Epithelial cell of proximal tubule (primary cell): ENCODE measurements around the gene XRCC4. TPM values are rescaled to one million over a fixed set of nuclear protein-coding genes. Genes with fewer than 3 reads are reported as not detected.

ENCODE experiments used
- DNase-seq: peaks from one replicate; pipeline ENCODE4 v3.0.0-alpha.2; 2011; ENCODE audit warnings: low read depth
- H3K4me3 ChIP-seq: 2 replicates; pipeline ENCODE4 v1.5.1; 2011; ENCODE audit warnings: low read depth, mild to moderate bottlenecking, low read length
- total RNA-seq: library from RNA; depleted of rRNA; stranded (reverse); fragments of >200 nt; gene quantifications from 2 replicates; pipeline ENCODE4 v1.2.3, GENCODE V29; 2015
- TF ChIP-seq, protein P1 (sequence below): conservative IDR thresholded peaks from 2 replicates; pipeline ENCODE4 v1.5.1; 2012; ENCODE audit warnings: low read depth, mild to moderate bottlenecking, low read length

XRCC4 gene
- total RNA-seq, 1 donor from 2014 or later: 16.4 TPM

GRCh38 chr5:83126501-83126900 is 49.2 kb downstream of the XRCC4 start:
- no peak overlapping the region for H3K4me3 ChIP-seq
- no peak for DNase-seq
- TF ChIP-seq, protein P1, sequence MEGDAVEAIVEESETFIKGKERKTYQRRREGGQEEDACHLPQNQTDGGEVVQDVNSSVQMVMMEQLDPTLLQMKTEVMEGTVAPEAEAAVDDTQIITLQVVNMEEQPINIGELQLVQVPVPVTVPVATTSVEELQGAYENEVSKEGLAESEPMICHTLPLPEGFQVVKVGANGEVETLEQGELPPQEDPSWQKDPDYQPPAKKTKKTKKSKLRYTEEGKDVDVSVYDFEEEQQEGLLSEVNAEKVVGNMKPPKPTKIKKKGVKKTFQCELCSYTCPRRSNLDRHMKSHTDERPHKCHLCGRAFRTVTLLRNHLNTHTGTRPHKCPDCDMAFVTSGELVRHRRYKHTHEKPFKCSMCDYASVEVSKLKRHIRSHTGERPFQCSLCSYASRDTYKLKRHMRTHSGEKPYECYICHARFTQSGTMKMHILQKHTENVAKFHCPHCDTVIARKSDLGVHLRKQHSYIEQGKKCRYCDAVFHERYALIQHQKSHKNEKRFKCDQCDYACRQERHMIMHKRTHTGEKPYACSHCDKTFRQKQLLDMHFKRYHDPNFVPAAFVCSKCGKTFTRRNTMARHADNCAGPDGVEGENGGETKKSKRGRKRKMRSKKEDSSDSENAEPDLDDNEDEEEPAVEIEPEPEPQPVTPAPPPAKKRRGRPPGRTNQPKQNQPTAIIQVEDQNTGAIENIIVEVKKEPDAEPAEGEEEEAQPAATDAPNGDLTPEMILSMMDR: no peak

DNA sequence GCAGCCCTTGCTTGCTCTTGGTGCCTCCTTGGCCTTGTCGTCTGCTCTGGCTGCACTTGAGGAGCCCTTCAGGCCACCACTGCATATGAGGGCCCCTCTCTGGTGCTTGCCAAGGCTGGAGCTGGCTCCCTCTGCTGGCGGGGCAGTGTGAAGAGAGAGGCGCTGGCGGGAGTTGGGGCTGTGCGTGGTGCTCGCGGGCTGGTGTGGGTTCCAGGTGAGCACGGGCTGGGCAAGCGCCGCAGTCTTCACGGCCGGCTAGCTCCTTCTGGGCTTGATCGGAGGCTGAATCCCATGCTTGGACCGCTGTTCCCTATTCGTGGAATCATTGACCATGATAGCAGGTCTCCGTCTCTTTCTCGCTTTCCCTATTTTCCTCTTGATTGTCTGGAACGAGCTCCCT is 56.5 kb downstream of the XRCC4 start:
- H3K4me3 ChIP-seq: no peak overlapping the region
- no peak for DNase-seq
- TF ChIP-seq, protein P1: no peak

- DNase-seq: no peak
- no peak overlapping the region for H3K4me3 ChIP-seq
- TF ChIP-seq, protein P1: no peak
These were observed 65.2 kb downstream of the XRCC4 start for GRCh38 chr5:83142526-83142925.

- DNase-seq: no peak
- TF ChIP-seq, protein P1: no peak
- H3K4me3 ChIP-seq: no peak overlapping the region
These were observed 67.9 kb downstream of the XRCC4 start for GRCh38 chr5:83145241-83145640.

DNA sequence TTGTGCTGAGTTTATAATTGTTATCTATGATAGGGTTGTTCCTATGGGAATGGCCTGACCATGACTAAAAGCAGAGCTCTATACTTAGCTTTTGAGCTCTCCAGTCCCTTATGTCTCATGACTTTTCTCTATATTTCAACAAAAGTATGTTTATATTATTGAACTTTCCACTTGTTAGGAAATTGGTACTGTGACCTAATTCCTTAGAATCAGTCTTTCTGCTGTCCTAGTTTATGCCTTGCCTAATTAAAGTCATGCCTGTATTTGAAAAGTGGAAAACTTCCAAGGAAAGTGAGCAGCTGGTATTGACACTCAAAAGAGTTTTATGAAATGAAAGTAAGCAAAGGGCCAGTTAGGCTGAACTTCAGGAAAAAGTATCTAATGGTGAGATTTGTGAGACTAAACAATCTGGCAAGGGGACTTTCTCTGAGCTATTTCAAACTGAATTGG is 68.6 kb downstream of the XRCC4 start:
- H3K4me3 ChIP-seq: no peak overlapping the region
- no peak for DNase-seq
- TF ChIP-seq, protein P1: no peak

GRCh38 chr5:83146441-83146840 is 69.1 kb downstream of the XRCC4 start:
- DNase-seq: no peak
- TF ChIP-seq, protein P1: no peak

GRCh38 chr5:83147593-83147992 is 70.2 kb downstream of the XRCC4 start:
- no peak for DNase-seq
- TF ChIP-seq, protein P1: no peak
- no peak overlapping the region for H3K4me3 ChIP-seq

More at GRCh38 chr5:83146441-83146840, 69.1 kb downstream of the XRCC4 start:
- no peak overlapping the region for H3K4me3 ChIP-seq
